NCI-H2196 treated with DMSO at 0.1 percent for 48 hours (cell line): Measurements from ENCODE around the gene DDX41.

Experiments
- DNase-seq: peaks from one replicate; lab custom pipeline; 2025; ENCODE audit not compliant: unreplicated experiment; lab: John Stamatoyannopoulos, UW

The DDX41 gene

GRCh38 chr5:177500685-177501522 lies 15.9 kb downstream of the DDX41 start:
- DNase-seq: peak; percentile 64

GRCh38 chr5:177499842-177500241 lies 16.9 kb downstream of the DDX41 start:
- no peak for DNase-seq

GRCh38 chr5:177498013-177498787 lies 18.6 kb downstream of the DDX41 start:
- DNase-seq: no peak

- peak; percentile 85 for DNase-seq
Observed at GRCh38 chr5:177497292-177498012, 19.3 kb downstream of the DDX41 start, which contains the start of gene PDLIM7. Gene PDLIM7 (minus strand): TSS chr5:177497604. CDS start chr5:177496512, 1,092 bp downstream.

- peak; percentile 20 for DNase-seq
Observed at GRCh38 chr5:177496727-177497291, 20.0 kb downstream of the DDX41 start.

- peak; percentile 38 for DNase-seq
Observed at GRCh38 chr5:177496070-177496726, 20.6 kb downstream of the DDX41 start.

- no peak for DNase-seq
Observed at GRCh38 chr5:177495243-177496060, 21.3 kb downstream of the DDX41 start.

GRCh38 chr5:177494346-177495195 lies 22.2 kb downstream of the DDX41 start:
- no peak for DNase-seq

- DNase-seq: no peak
Observed at GRCh38 chr5:177493795-177494345, 22.9 kb downstream of the DDX41 start.

GRCh38 chr5:177492841-177493240 lies 23.9 kb downstream of the DDX41 start:
- no peak for DNase-seq

GRCh38 chr5:177491983-177492746 lies 24.6 kb downstream of the DDX41 start:
- DNase-seq: no peak

- no peak for DNase-seq
Observed at GRCh38 chr5:177491429-177491945, 25.3 kb downstream of the DDX41 start.

GRCh38 chr5:177490992-177491391 lies 25.8 kb downstream of the DDX41 start:
- DNase-seq: no peak

- DNase-seq: no peak
Observed at GRCh38 chr5:177490311-177490991, 26.3 kb downstream of the DDX41 start.

- DNase-seq: no peak
Observed at GRCh38 chr5:177489119-177489716, 27.5 kb downstream of the DDX41 start.

GRCh38 chr5:177487975-177488374 lies 28.8 kb downstream of the DDX41 start:
- DNase-seq: no peak
